Measurements from ENCODE around the gene SACS.

SACS gene

DNA sequence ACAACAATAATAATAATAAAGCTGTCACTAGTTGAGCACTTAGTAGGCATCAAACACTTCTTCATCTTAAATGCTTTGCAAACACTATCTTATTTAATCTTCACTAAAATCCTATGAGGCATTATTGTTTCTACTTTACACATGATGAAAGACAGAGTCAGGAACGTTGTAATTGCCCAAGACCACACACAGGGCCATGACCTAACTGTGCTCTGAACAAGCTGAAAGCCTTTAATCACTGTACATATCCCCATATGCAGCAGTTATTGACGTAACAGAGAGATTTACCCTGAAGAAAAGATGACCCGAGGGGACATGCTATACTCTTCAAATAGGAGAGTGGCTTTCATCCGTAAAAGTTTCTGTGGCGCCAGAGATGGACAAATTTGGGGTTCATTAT is 53.0 kb downstream of the SACS start:
- Histone ChIP-seq H3K79me2 (ENCODE audit: low read length) (no peaks in the 10 kb centered on the region), H2AFZ (ENCODE audit: low read depth, low read length) (no peak overlapping the region), H3K9me3 (ENCODE audit: insufficient read depth, low read length) (no peaks in the 10 kb centered on the region), H3K36me3 (replicated peaks; ENCODE audit: low read depth, low read length) (no peaks in the 10 kb centered on the region), H3K4me1 (ENCODE audit: low read length) (peaks cover 43% of the 10 kb centered on the region), H3K27ac (ENCODE audit: low read length) (no peak overlapping the region), H3K4me3 (ENCODE audit: low read length) (no peak overlapping the region), H3K27me3 (ENCODE audit: low read depth, low read length) (peaks cover 32% of the 10 kb centered on the region), H3K4me2 (ENCODE audit: low read length) (no peak overlapping the region), H3K9ac (ENCODE audit: low read length) (no peak overlapping the region), H4K20me1 (ENCODE audit: insufficient read depth, low read length) (no peaks in the 10 kb centered on the region)
- no peak for TF ChIP-seq CTCF (IDR thresholded peaks at IDR 0.05; ENCODE audit: low read depth, low read length)

DNA sequence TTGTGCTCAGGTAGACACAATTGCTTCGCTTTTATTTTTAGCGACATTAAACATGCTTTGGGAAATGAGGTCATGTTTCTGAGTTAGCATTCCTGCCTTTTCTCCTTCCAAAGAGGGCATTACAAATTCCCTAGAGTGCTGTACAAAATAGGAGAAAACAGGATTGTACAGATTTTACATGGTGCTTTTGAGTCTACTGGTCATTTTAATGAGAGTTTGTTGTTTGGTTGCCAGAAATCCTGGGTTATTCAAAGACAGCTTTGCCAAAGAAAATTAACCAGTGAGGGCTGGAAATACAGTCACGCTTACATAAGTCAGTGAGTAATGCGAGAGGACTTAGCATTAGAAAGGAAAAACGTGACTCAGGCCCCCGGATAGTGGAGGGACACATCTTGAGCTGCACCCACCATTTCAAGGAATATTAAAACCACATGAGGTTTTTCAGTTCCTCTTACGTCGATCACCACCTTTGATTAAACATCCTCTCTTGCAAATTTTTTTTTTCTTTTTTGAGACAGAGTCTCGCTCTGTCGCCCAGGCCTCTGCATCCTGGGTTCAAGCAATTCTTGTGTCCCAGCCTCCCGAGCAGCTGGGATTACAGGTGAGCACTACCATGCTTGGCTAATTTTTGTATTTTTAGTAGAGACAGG is 55.4 kb downstream of the SACS start:
- peaks cover 32% of the 10 kb centered on the region for H3K27me3 ChIP-seq (ENCODE audit: low read depth, low read length)

DNA sequence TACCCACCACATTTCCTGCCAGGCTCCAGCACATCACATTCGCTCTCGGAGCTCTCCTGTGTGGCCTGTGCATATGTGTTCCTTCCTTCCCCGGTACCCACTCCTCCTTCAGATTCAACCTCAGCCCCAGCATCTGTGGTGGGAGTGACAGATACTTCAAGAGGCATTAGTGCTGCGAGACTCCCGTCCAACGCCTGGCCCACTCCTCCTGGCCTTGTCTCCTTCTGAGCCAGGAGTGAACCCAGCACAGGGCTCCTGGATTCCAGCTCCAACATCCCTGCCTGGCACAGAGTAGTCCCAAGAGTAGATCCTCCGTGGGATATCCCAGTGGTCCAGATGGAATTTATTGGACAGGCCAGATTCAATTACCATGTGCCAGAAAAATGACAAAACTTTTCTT is 55.9 kb downstream of the SACS start:
- H3K4me2 ChIP-seq (ENCODE audit: low read length), result peak overlapping the region; percentile 50; the same call in 1 of the 2 replicates
- H3K36me3 ChIP-seq (replicated peaks; ENCODE audit: low read depth, low read length), result peaks cover 10% of the 10 kb centered on the region
- H3K27ac ChIP-seq (ENCODE audit: low read length), result no peak overlapping the region
- no peak overlapping the region for H3K9ac ChIP-seq (ENCODE audit: low read length)
- H2AFZ ChIP-seq (ENCODE audit: low read depth, low read length), result no peak overlapping the region
- H3K79me2 ChIP-seq (ENCODE audit: low read length), result peaks cover 25% of the 10 kb centered on the region
- peaks cover 32% of the 10 kb centered on the region for H3K27me3 ChIP-seq (ENCODE audit: low read depth, low read length)
- TF ChIP-seq CTCF (IDR thresholded peaks at IDR 0.05; ENCODE audit: low read depth, low read length) (no peak), EZH2phosphoT487 (IDR thresholded peaks at IDR 0.05; ENCODE audit: low read depth) (no peak)
- peaks cover 46% of the 10 kb centered on the region for H3K4me1 ChIP-seq (ENCODE audit: low read length)
- H3K4me3 ChIP-seq (ENCODE audit: low read length), result no peak overlapping the region
- peaks cover 8% of the 10 kb centered on the region for H4K20me1 ChIP-seq (ENCODE audit: insufficient read depth, low read length)
- H3K9me3 ChIP-seq (ENCODE audit: insufficient read depth, low read length), result no peaks in the 10 kb centered on the region

More for the DNA sequence above, 55.4 kb downstream of the SACS start:
- Histone ChIP-seq H3K79me2 (ENCODE audit: low read length) (peaks cover 20% of the 10 kb centered on the region), H3K4me1 (ENCODE audit: low read length) (peaks cover 41% of the 10 kb centered on the region), H2AFZ (ENCODE audit: low read depth, low read length) (no peak overlapping the region), H3K9ac (ENCODE audit: low read length) (no peak overlapping the region), H3K27ac (ENCODE audit: low read length) (no peak overlapping the region), H4K20me1 (ENCODE audit: insufficient read depth, low read length) (peaks cover 3% of the 10 kb centered on the region), H3K36me3 (replicated peaks; ENCODE audit: low read depth, low read length) (peaks cover 5% of the 10 kb centered on the region), H3K4me3 (ENCODE audit: low read length) (peak overlapping the region; percentile 34), H3K4me2 (ENCODE audit: low read length) (peak overlapping the region; percentile 50), H3K9me3 (ENCODE audit: insufficient read depth, low read length) (no peaks in the 10 kb centered on the region)
- TF ChIP-seq EZH2phosphoT487 (IDR thresholded peaks at IDR 0.05; ENCODE audit: low read depth) (no peak), CTCF (IDR thresholded peaks at IDR 0.05; ENCODE audit: low read depth, low read length) (no peak)

- Histone ChIP-seq H3K4me1 (ENCODE audit: low read length) (peaks cover 53% of the 10 kb centered on the region), H3K4me2 (ENCODE audit: low read length) (peak overlapping the region; percentile 80), H3K36me3 (replicated peaks; ENCODE audit: low read depth, low read length) (peaks cover 26% of the 10 kb centered on the region), H3K27ac (ENCODE audit: low read length) (peak overlapping the region; percentile 31), H3K9me3 (ENCODE audit: insufficient read depth, low read length) (no peaks in the 10 kb centered on the region), H3K4me3 (ENCODE audit: low read length) (peak overlapping the region; percentile 87), H2AFZ (ENCODE audit: low read depth, low read length) (peak overlapping the region; percentile 82), H3K27me3 (ENCODE audit: low read depth, low read length) (peaks cover 26% of the 10 kb centered on the region), H4K20me1 (ENCODE audit: insufficient read depth, low read length) (peaks cover 20% of the 10 kb centered on the region), H3K79me2 (ENCODE audit: low read length) (peaks cover 36% of the 10 kb centered on the region), H3K9ac (ENCODE audit: low read length) (peak overlapping the region; percentile 87)
- TF ChIP-seq CTCF (IDR thresholded peaks at IDR 0.05; ENCODE audit: low read depth, low read length) (no peak), EZH2phosphoT487 (IDR thresholded peaks at IDR 0.05; ENCODE audit: low read depth) (no peak)
These were observed 58.2 kb downstream of the SACS start for GRCh38 chr13:23375001-23375971.
